Measurements from ENCODE around the gene AP1M1. TPM values are rescaled to one million over a fixed set of nuclear protein-coding genes. Genes with fewer than 3 reads are reported as not detected.

Gene AP1M1
- total RNA-seq, 1 donor from 2014 or later, result 96.2 TPM

DNA sequence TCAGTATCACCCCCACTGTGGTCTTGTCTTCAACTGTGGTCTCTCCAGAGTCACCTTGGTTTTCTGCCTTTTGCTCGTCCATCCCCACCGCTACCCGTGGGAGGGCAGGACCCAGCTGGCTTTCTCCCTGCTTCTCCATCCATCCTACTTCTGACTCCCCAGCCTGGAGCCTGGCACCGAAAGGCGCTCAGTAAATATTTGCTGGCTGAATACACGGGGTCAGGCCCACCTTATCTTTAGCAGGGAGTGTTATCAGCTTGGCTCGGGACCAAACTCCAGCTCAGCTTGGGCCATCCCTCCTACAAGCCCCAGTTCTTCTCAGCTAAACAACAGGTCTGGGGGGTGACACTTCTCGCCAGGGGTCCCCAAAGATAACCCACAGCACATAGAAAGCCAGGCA lies 64.9 kb downstream of the AP1M1 start:
- no peak for DNase-seq (ENCODE audit: low read depth)
- Histone ChIP-seq H3K36me3 (ENCODE audit: control insufficient read depth, insufficient read depth, low read length) (no peaks in the 10 kb centered on the region), H3K4me3 (ENCODE audit: low read depth, low read length) (no peak overlapping the region), H3K27me3 (ENCODE audit: control insufficient read depth, insufficient read depth, low read length) (peaks cover 7% of the 10 kb centered on the region)
- TF ChIP-seq, protein P1, sequence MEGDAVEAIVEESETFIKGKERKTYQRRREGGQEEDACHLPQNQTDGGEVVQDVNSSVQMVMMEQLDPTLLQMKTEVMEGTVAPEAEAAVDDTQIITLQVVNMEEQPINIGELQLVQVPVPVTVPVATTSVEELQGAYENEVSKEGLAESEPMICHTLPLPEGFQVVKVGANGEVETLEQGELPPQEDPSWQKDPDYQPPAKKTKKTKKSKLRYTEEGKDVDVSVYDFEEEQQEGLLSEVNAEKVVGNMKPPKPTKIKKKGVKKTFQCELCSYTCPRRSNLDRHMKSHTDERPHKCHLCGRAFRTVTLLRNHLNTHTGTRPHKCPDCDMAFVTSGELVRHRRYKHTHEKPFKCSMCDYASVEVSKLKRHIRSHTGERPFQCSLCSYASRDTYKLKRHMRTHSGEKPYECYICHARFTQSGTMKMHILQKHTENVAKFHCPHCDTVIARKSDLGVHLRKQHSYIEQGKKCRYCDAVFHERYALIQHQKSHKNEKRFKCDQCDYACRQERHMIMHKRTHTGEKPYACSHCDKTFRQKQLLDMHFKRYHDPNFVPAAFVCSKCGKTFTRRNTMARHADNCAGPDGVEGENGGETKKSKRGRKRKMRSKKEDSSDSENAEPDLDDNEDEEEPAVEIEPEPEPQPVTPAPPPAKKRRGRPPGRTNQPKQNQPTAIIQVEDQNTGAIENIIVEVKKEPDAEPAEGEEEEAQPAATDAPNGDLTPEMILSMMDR (IDR thresholded peaks at IDR 0.05; ENCODE audit: insufficient read depth, low read length, poor library complexity, severe bottlenecking), result no peak

DNA sequence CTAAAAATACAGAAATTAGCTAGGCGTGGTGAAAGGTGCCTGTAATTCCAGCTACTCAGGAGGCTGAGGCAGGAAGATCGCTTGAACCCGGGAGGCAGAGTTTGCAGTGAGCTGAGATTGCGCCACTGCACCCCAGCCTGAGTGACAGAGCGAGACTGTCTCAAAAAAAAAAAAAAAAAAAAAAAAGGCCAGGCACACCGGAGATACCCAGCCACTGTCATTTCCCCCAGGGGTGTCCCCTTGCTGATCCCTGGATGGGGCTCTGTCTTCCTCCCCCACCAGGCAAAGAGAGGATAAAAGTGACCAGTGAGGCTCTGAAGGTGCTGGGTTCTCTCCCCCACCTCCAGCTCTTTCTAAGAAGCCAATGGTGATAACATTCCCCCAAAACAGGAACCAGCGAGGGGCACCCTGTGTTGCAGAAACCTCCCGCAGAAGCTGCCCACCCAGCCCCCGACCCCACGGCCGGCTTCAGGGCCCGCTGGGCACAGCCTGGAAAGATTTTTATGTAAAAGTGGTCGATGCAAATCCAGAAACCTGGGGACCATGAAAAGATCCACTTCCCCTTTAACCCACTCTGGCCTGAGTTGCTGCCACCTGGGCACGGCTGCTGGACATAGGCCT lies 65.5 kb downstream of the AP1M1 start:
- H3K36me3 ChIP-seq (ENCODE audit: control insufficient read depth, insufficient read depth, low read length), result no peaks in the 10 kb centered on the region
- peaks cover 7% of the 10 kb centered on the region for H3K27me3 ChIP-seq (ENCODE audit: control insufficient read depth, insufficient read depth, low read length)
- DNase-seq (ENCODE audit: low read depth), result no peak
- TF ChIP-seq, protein P1 (IDR thresholded peaks at IDR 0.05; ENCODE audit: insufficient read depth, low read length, poor library complexity, severe bottlenecking), result no peak
- no peak overlapping the region for H3K4me3 ChIP-seq (ENCODE audit: low read depth, low read length)

DNA sequence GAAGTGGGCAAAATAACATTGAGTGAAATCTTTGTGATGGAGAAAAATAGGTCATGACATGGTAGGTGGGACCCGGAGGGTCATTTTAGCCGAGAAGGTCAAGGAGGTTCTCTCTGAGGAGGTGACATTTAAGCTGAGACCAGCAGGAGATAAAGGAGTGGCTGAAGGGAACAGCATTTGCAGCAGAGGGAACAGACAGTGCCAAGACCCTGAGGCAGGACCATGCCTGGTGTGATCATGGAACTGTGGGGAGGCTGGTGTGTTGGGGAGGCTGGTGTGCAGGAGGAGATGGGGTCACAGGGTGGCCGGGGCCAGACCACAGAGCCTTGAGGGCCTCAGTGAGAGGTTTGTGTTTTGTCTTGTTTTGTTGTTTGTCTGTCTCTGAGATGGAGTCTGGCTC lies 67.5 kb downstream of the AP1M1 start:
- Histone ChIP-seq H3K36me3 (ENCODE audit: control insufficient read depth, insufficient read depth, low read length) (no peaks in the 10 kb centered on the region), H3K4me3 (ENCODE audit: low read depth, low read length) (no peak overlapping the region), H3K27me3 (ENCODE audit: control insufficient read depth, insufficient read depth, low read length) (peaks cover 7% of the 10 kb centered on the region)
- TF ChIP-seq, protein P1 (IDR thresholded peaks at IDR 0.05; ENCODE audit: insufficient read depth, low read length, poor library complexity, severe bottlenecking), result no peak
- no peak for DNase-seq (ENCODE audit: low read depth)

DNA sequence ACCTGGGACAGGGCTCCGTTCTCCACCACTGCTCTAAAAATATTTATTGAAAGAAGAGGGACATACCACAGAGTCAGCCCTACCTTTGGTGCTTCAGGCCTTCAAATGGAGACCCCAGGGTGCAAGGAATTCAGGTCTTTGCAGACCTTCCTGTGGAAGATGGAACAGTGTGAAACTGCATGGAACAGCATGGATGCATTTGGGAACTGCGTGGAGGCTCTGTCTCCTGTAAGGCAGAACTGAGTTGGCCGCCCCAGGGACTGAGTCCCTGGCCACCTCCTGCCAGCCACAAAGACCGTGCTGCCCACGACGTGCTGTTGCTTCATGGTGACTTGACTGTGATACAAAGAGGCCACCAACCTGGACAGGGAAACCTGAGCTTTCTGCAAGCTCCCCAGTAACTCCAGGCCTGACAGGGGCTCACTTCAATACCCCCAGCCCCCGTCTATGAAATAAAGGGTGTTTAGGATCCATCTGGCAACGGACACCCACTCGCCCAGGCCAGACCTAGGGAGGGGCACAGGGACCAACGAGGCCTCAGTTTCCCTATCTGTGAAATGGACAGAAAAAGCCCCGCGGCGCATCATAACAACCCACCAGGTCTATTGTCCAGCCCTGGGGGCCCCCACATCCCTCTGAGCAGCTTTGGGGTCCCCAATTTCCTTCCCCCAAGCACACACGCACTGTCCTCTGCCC lies 68.3 kb downstream of the AP1M1 start:
- TF ChIP-seq, protein P1 (IDR thresholded peaks at IDR 0.05; ENCODE audit: insufficient read depth, low read length, poor library complexity, severe bottlenecking), result no peak
- no peaks in the 10 kb centered on the region for H3K36me3 ChIP-seq (ENCODE audit: control insufficient read depth, insufficient read depth, low read length)
- H3K27me3 ChIP-seq (ENCODE audit: control insufficient read depth, insufficient read depth, low read length), result peaks cover 7% of the 10 kb centered on the region
- H3K4me3 ChIP-seq (ENCODE audit: low read depth, low read length), result no peak overlapping the region
- DNase-seq (ENCODE audit: low read depth), result no peak

DNA sequence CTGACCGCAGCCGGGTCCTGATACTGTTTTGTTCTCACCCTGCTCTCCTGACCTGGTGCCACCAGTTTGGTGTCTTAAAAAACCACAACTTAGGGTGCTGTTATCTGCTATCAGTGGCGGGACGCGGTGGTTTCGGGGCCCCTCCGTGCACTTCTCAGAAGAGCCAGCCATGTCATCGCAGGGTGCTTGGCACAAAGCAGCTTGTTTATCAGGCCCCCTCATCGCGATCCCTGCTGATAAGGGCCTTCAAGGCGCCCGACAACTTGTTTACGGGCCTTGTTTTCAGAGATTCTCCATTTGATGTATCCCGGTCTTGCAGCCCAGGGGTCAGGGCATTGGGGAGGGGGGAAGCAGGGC lies 68.9 kb downstream of the AP1M1 start:
- Histone ChIP-seq H3K36me3 (ENCODE audit: control insufficient read depth, insufficient read depth, low read length) (no peaks in the 10 kb centered on the region), H3K27me3 (ENCODE audit: control insufficient read depth, insufficient read depth, low read length) (peaks cover 5% of the 10 kb centered on the region), H3K4me3 (ENCODE audit: low read depth, low read length) (no peak overlapping the region)
- TF ChIP-seq, protein P1 (IDR thresholded peaks at IDR 0.05; ENCODE audit: insufficient read depth, low read length, poor library complexity, severe bottlenecking), result no peak
- no peak for DNase-seq (ENCODE audit: low read depth)

Measured in kidney epithelial cell (primary cell).